ENCODE measurements around the gene SRP14.
A peak's percentile ranks its signal among the peaks of the same experiment; 100 is the strongest.

Gene SRP14

GRCh38 chr15:40048926-40049475 lies 10.0 kb upstream of the SRP14 start:
- Histone ChIP-seq H3K27ac (no peak overlapping the region), H3K4me1 (peaks cover 0 to 20% (median 10%) of the 10 kb centered on the region in 4 donors), H3K27me3 (no peaks in the 10 kb centered on the region), H3K9me3 (no peaks in the 10 kb centered on the region), H3K36me3 (peaks cover 0 to 4% (median 1%) of the 10 kb centered on the region in 3 donors), H3K4me3 (no peak overlapping the region)
- intact Hi-C loops (cut with DNase I; ENCODE audit: low total_unique reads): loop anchor here (5.0 to 10.0 kb wide), 5 partner anchors 56 to 386 kb away; partner anchors contain the start of genes BMF and FSIP1
- peak in 1 of 2 donors; percentile 27 for DNase-seq
- TF ChIP-seq CTCF (IDR thresholded peaks at IDR 0.05): no peak

DNA sequence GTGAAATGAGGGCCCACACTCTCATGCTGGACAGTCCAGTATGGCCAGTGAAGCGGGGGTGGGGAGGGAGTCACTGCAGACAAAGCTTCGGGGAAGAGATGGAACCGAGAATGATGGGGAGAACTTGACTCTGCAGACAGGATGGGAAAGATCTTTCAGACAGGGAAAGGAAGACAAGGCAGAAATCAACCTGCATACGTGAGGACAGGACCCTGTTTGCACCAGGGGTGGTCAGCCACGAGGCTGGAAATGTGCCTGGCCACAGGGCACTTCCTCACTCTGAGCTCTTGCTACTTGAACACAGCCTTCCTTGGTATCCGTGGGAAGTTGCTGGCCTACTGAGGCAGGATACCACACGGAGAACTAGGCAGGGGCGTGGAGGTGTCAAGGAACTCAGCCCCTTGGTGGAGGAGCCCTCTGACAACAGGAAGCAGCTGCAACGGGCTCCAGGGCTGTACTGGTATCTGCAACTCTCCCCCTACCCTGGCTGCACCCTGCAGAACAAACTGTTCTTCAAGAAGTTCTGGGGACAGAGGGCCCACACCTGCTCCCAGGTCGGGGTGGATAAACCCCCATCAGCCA lies 9.3 kb upstream of the SRP14 start:
- Histone ChIP-seq H3K36me3 (no peaks in the 10 kb centered on the region), H3K9me3 (no peaks in the 10 kb centered on the region), H3K4me3 (no peak overlapping the region), H3K27ac (no peak overlapping the region), H3K4me1 (peaks cover 0 to 20% (median 9%) of the 10 kb centered on the region in 4 donors), H3K27me3 (no peaks in the 10 kb centered on the region)
- DNase-seq: peak in 1 of 2 donors; percentile 60
- intact Hi-C loops (cut with DNase I; ENCODE audit: low total_unique reads): loop anchor here (5.0 to 10.0 kb wide), 5 partner anchors 56 to 386 kb away; partner anchors contain the start of genes BMF and FSIP1
- TF ChIP-seq CTCF (IDR thresholded peaks at IDR 0.05): no peak

DNA sequence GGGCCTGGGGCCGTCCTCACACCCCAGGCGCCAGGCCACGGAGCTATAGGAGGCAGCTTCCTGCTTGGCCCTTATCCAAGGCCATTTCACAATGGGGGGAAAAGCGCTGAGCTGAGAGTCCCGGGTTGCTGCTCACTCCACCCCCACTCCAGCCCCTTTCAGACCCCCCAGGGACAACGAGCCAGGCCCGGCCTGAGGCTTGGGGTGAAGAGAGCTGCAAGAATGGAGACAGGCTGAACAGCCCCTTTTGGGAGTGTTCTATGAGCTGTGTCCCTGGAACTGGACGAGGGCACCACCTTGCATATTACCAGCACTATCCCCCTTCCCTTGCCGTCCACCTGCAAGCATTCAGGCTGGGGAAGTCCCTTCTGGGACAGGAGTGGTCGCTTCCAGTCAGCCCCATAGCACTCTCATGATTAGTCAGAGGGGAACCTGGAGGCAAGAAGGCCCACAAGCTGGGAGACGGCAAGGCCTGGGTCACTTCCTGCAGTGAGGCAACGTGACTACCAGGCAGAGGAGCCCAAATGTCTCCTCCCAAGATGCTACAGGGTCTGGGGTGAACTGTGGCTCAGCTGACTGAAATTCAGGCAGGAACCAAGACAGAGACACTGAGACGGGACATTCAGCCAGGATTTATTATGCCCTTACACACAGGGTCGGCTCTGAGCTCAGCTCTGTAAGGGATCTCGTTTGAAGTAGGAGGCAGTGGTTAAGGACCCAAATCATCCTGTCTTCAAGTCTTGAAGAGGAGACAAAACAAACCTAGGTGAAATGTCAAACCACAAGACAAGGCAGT lies 8.6 kb upstream of the SRP14 start:
- no peak for TF ChIP-seq CTCF (IDR thresholded peaks at IDR 0.05)

DNA sequence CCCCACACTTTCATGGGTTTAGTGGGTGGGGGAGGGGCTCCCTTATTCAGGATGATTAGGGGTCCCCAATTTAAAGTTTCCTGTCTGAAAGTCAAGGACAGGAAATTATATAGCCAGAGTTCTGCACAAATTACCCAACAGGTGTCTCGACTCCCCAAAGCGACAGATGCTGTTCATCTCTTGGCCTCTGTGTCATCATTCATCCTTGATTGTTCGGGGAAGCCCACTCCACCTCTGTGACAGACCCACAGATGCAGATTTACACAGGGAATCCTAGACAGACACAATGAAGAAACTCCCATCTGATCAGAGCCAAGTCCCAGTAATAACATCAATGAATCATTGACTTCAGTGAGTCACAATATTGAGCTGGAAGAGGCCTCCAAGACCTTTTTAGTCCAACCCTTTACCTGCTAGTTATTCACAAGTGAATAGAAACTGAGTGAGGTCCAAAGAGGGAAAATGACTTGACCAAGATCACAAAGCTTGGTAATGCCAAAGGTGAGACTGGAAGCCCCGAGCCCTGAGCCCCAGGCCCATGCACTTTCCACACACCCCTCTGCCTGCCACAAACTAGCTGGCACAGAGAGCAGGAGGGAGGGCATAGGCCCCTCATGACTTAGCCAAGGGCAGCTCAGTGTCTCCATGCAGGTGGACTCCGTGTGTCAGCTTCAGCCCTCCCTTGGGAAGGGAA lies 7.9 kb upstream of the SRP14 start:
- no peaks in the 10 kb centered on the region for H3K27me3 ChIP-seq
- intact Hi-C loops (cut with DNase I; ENCODE audit: low total_unique reads): loop anchor here (5.0 to 10.0 kb wide), 5 partner anchors 58 to 388 kb away; partner anchors contain the start of genes BMF and FSIP1
- peaks cover 0 to 20% (median 9%) of the 10 kb centered on the region in 4 donors for H3K4me1 ChIP-seq
- no peaks in the 10 kb centered on the region for H3K36me3 ChIP-seq
- H3K4me3 ChIP-seq: no peak overlapping the region
- H3K9me3 ChIP-seq: no peaks in the 10 kb centered on the region
- H3K27ac ChIP-seq: peak overlapping the region in 1 of 2 donors; percentile 12
- DNase-seq: peak in 1 of 2 donors; percentile 11
- no peak for TF ChIP-seq CTCF (IDR thresholded peaks at IDR 0.05)

More for the DNA sequence above, 8.6 kb upstream of the SRP14 start:
- no peak overlapping the region for H3K4me3 ChIP-seq
- DNase-seq: peak; percentile 63 to 73
- no peaks in the 10 kb centered on the region for H3K27me3 ChIP-seq
- H3K4me1 ChIP-seq: peaks cover 0 to 20% (median 9%) of the 10 kb centered on the region in 4 donors
- intact Hi-C loops (cut with DNase I; ENCODE audit: low total_unique reads): loop anchor here (5.0 to 10.0 kb wide), 5 partner anchors 57 to 387 kb away; partner anchors contain the start of genes BMF and FSIP1
- H3K36me3 ChIP-seq: no peaks in the 10 kb centered on the region
- H3K9me3 ChIP-seq: no peaks in the 10 kb centered on the region
- peak overlapping the region in 1 of 2 donors; percentile 12 for H3K27ac ChIP-seq

DNA sequence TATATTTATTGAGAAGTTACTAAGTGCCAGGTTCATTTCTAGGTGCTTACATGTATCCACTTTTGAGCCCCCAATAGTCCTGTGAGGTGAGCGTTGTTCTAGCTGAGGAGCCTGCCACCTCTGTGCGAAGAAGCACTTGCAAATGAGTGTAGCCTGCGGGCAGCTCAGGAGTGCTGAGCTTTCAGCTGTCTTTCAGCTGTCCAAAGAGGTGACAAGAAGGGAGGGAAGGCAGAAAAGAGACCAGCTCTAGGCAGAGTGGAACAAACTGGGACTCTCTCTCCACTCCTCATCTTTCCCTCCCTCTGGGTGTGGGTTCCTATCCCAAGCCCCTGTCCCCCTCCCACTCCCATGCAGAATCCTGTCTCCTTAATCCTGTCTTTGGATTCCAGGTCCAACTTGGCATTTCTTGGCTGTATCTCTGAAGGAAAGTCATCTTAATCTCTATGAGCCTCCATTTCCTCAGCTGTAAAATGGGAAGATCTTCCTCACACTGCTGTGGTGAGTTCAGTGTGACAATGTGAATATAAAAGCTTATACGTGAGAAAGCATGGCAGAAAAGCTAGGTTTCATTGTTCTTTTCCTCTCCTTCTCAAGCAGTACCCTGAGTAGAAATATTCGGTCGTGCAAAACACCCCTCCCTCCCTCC lies 6.7 kb upstream of the SRP14 start:
- Histone ChIP-seq H3K27ac (no peak overlapping the region), H3K4me1 (peaks cover 0 to 20% (median 9%) of the 10 kb centered on the region in 4 donors), H3K9me3 (no peaks in the 10 kb centered on the region), H3K4me3 (no peak overlapping the region), H3K36me3 (no peaks in the 10 kb centered on the region), H3K27me3 (no peaks in the 10 kb centered on the region)
- intact Hi-C loops (cut with DNase I; ENCODE audit: low total_unique reads): loop anchor here (5.0 to 10.0 kb wide), 5 partner anchors 59 to 389 kb away; partner anchors contain the start of genes BMF and FSIP1
- peak in 1 of 2 donors; percentile 38 for DNase-seq
- no peak for TF ChIP-seq CTCF (IDR thresholded peaks at IDR 0.05)
